ENCODE data around the gene TRIM47. TPM values are rescaled to one million over a fixed set of nuclear protein-coding genes. Genes with fewer than 3 reads are reported as not detected.

TRIM47 gene
- total and polyA plus RNA-seq, 2 experiments from 2014 or later, result 7.2 to 9.9 TPM

DNA sequence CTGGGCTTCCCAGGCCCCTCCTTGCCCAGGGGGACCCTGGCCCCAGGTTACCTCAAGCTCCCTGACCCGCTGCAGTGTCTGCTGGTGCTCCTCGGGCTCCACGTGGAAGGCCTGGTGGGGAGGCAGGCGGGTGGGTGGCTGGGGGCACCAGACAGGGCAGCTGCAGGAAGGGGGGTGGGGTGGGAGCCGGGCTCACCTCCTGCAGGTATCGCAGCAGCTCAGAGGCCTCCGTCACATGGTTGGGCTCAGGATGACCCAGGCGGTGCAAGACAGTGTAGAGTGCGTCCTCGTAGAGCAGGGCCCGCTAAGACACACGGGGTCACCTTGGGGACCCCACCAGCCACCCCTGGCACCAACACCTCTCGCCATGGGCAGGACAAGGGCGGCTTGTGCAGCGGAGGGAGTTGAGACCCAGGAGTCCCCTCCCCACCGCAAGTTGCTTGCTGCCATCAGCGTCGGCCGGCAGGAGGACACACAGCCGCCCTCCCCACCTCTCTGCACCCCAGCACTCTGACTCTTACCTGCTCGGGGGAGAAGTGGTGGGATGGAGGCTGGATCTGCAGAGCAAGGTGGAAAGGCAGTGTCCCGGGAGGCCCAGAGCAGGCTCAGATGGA, 35.3 kb downstream of the TRIM47 start:
- Histone ChIP-seq H3K79me2 (replicated peaks; ENCODE audit: insufficient read depth) (no peaks in the 10 kb centered on the region), H3K4me1 (ENCODE audit: insufficient read depth) (peaks cover 10% of the 10 kb centered on the region), H3K4me3 (no peak overlapping the region), H3K27ac (ENCODE audit: low read depth) (no peak overlapping the region), H3F3A (replicated peaks; ENCODE audit: low read depth) (0 out of 2 replicates have a peak, but pooled peaks cover 7% of the 10 kb centered on the region), H3K27me3 (ENCODE audit: insufficient read depth) (no peaks in the 10 kb centered on the region), H2AFZ (no peak overlapping the region), H3K9me2 (ENCODE audit: insufficient read depth) (no peaks in the 10 kb centered on the region), H3K4me2 (no peak overlapping the region), H3K36me3 (ENCODE audit: insufficient read depth) (0 out of 2 replicates have a peak, but pooled peaks cover 8% of the 10 kb centered on the region), H4K20me1 (replicated peaks; ENCODE audit: insufficient read depth) (no peaks in the 10 kb centered on the region)
- Mint-ChIP-seq H3K27ac (no peak overlapping the region), H3K9me3 (no peaks in the 10 kb centered on the region), H3K4me3 (no peak overlapping the region), H3K36me3 (ENCODE audit: low read depth) (peaks cover 23% of the 10 kb centered on the region), H3K4me1 (peaks cover 8% of the 10 kb centered on the region; the same call in 2 of the 3 replicates), H3K27me3 (ENCODE audit: insufficient read depth, low read depth, poor library complexity) (peaks cover 5% of the 10 kb centered on the region)
- DNase-seq (ENCODE audit: low spot score) (no peak), ATAC-seq (no peak)
- TF ChIP-seq ZNF331 (CRISPR knock-in tag; IDR thresholded peaks at IDR 0.05; ENCODE audit: low read depth), result no peak
- TF ChIP-seq, protein P1, sequence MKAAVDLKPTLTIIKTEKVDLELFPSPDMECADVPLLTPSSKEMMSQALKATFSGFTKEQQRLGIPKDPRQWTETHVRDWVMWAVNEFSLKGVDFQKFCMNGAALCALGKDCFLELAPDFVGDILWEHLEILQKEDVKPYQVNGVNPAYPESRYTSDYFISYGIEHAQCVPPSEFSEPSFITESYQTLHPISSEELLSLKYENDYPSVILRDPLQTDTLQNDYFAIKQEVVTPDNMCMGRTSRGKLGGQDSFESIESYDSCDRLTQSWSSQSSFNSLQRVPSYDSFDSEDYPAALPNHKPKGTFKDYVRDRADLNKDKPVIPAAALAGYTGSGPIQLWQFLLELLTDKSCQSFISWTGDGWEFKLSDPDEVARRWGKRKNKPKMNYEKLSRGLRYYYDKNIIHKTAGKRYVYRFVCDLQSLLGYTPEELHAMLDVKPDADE (IDR thresholded peaks at IDR 0.05), result no peak
- no peak for TF ChIP-seq STAT1 (IDR thresholded peaks at IDR 0.05; ENCODE audit: unreplicated experiment)
- TF ChIP-seq NANOG (IDR thresholded peaks at IDR 0.05; ENCODE audit: borderline replicate concordance), result no peak
- TF ChIP-seq, protein P2, sequence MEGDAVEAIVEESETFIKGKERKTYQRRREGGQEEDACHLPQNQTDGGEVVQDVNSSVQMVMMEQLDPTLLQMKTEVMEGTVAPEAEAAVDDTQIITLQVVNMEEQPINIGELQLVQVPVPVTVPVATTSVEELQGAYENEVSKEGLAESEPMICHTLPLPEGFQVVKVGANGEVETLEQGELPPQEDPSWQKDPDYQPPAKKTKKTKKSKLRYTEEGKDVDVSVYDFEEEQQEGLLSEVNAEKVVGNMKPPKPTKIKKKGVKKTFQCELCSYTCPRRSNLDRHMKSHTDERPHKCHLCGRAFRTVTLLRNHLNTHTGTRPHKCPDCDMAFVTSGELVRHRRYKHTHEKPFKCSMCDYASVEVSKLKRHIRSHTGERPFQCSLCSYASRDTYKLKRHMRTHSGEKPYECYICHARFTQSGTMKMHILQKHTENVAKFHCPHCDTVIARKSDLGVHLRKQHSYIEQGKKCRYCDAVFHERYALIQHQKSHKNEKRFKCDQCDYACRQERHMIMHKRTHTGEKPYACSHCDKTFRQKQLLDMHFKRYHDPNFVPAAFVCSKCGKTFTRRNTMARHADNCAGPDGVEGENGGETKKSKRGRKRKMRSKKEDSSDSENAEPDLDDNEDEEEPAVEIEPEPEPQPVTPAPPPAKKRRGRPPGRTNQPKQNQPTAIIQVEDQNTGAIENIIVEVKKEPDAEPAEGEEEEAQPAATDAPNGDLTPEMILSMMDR (conservative IDR thresholded peaks at IDR 0.05; ENCODE audit: low read depth in 2 of 2), result no peak
- no peak for TF ChIP-seq EZH2 (IDR thresholded peaks at IDR 0.05; ENCODE audit: low read depth, unreplicated experiment)
- TF ChIP-seq POLR2AphosphoS5 (IDR thresholded peaks at IDR 0.05; ENCODE audit: low read depth), result no peak
- no peak for TF ChIP-seq ZNF114 (CRISPR knock-in tag; IDR thresholded peaks at IDR 0.05)
- TF ChIP-seq, protein P3, sequence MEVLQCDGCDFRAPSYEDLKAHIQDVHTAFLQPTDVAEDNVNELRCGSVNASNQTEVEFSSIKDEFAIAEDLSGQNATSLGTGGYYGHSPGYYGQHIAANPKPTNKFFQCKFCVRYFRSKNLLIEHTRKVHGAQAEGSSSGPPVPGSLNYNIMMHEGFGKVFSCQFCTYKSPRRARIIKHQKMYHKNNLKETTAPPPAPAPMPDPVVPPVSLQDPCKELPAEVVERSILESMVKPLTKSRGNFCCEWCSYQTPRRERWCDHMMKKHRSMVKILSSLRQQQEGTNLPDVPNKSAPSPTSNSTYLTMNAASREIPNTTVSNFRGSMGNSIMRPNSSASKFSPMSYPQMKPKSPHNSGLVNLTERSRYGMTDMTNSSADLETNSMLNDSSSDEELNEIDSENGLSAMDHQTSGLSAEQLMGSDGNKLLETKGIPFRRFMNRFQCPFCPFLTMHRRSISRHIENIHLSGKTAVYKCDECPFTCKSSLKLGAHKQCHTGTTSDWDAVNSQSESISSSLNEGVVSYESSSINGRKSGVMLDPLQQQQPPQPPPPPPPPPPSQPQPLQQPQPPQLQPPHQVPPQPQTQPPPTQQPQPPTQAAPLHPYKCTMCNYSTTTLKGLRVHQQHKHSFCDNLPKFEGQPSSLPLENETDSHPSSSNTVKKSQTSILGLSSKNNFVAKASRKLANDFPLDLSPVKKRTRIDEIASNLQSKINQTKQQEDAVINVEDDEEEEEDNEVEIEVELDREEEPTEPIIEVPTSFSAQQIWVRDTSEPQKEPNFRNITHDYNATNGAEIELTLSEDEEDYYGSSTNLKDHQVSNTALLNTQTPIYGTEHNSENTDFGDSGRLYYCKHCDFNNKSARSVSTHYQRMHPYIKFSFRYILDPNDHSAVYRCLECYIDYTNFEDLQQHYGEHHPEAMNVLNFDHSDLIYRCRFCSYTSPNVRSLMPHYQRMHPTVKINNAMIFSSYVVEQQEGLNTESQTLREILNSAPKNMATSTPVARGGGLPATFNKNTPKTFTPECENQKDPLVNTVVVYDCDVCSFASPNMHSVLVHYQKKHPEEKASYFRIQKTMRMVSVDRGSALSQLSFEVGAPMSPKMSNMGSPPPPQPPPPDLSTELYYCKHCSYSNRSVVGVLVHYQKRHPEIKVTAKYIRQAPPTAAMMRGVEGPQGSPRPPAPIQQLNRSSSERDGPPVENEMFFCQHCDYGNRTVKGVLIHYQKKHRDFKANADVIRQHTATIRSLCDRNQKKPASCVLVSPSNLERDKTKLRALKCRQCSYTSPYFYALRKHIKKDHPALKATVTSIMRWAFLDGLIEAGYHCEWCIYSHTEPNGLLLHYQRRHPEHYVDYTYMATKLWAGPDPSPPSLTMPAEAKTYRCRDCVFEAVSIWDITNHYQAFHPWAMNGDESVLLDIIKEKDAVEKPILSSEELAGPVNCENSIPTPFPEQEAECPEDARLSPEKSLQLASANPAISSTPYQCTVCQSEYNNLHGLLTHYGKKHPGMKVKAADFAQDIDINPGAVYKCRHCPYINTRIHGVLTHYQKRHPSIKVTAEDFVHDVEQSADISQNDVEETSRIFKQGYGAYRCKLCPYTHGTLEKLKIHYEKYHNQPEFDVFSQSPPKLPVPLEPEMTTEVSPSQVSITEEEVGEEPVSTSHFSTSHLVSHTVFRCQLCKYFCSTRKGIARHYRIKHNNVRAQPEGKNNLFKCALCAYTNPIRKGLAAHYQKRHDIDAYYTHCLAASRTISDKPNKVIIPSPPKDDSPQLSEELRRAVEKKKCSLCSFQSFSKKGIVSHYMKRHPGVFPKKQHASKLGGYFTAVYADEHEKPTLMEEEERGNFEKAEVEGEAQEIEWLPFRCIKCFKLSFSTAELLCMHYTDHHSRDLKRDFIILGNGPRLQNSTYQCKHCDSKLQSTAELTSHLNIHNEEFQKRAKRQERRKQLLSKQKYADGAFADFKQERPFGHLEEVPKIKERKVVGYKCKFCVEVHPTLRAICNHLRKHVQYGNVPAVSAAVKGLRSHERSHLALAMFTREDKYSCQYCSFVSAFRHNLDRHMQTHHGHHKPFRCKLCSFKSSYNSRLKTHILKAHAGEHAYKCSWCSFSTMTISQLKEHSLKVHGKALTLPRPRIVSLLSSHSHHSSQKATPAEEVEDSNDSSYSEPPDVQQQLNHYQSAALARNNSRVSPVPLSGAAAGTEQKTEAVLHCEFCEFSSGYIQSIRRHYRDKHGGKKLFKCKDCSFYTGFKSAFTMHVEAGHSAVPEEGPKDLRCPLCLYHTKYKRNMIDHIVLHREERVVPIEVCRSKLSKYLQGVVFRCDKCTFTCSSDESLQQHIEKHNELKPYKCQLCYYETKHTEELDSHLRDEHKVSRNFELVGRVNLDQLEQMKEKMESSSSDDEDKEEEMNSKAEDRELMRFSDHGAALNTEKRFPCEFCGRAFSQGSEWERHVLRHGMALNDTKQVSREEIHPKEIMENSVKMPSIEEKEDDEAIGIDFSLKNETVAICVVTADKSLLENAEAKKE (CRISPR knock-in tag; IDR thresholded peaks at IDR 0.05), result no peak
- no peak for TF ChIP-seq JUNB (IDR thresholded peaks at IDR 0.05; ENCODE audit: unreplicated experiment)
- TF ChIP-seq, protein P4, sequence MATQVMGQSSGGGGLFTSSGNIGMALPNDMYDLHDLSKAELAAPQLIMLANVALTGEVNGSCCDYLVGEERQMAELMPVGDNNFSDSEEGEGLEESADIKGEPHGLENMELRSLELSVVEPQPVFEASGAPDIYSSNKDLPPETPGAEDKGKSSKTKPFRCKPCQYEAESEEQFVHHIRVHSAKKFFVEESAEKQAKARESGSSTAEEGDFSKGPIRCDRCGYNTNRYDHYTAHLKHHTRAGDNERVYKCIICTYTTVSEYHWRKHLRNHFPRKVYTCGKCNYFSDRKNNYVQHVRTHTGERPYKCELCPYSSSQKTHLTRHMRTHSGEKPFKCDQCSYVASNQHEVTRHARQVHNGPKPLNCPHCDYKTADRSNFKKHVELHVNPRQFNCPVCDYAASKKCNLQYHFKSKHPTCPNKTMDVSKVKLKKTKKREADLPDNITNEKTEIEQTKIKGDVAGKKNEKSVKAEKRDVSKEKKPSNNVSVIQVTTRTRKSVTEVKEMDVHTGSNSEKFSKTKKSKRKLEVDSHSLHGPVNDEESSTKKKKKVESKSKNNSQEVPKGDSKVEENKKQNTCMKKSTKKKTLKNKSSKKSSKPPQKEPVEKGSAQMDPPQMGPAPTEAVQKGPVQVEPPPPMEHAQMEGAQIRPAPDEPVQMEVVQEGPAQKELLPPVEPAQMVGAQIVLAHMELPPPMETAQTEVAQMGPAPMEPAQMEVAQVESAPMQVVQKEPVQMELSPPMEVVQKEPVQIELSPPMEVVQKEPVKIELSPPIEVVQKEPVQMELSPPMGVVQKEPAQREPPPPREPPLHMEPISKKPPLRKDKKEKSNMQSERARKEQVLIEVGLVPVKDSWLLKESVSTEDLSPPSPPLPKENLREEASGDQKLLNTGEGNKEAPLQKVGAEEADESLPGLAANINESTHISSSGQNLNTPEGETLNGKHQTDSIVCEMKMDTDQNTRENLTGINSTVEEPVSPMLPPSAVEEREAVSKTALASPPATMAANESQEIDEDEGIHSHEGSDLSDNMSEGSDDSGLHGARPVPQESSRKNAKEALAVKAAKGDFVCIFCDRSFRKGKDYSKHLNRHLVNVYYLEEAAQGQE (IDR thresholded peaks at IDR 0.05; ENCODE audit: unreplicated experiment), result no peak
- TF ChIP-seq CREB1 (CRISPR knock-in tag; IDR thresholded peaks at IDR 0.05; ENCODE audit: low read depth), result no peak
- TF ChIP-seq EZH2phosphoT487 (IDR thresholded peaks at IDR 0.05; ENCODE audit: unreplicated experiment), result no peak

Measured in GM23338 (cell line).